ENCODE data around the gene FMR1. TPM values are rescaled to one million over a fixed set of nuclear protein-coding genes. Genes with fewer than 3 reads are reported as not detected.

Gene FMR1
- 10 to 100 TPM; 27.9 to 44.3 TPM for total RNA-seq

DNA sequence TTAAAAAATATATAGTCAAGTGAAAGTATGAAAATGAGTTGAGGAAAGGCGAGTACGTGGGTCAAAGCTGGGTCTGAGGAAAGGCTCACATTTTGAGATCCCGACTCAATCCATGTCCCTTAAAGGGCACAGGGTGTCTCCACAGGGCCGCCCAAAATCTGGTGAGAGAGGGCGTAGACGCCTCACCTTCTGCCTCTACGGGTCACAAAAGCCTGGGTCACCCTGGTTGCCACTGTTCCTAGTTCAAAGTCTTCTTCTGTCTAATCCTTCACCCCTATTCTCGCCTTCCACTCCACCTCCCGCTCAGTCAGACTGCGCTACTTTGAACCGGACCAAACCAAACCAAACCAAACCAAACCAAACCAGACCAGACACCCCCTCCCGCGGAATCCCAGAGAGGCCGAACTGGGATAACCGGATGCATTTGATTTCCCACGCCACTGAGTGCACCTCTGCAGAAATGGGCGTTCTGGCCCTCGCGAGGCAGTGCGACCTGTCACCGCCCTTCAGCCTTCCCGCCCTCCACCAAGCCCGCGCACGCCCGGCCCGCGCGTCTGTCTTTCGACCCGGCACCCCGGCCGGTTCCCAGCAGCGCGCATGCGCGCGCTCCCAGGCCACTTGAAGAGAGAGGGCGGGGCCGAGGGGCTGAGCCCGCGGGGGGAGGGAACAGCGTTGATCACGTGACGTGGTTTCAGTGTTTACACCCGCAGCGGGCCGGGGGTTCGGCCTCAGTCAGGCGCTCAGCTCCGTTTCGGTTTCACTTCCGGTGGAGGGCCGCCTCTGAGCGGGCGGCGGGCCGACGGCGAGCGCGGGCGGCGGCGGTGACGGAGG lies at the start of gene FMR1:
TSS of gene FMR1 (plus strand) at position 728 of the 831 bp plus-strand sequence. CDS start 261 bp downstream, outside the sequence.

DNA sequence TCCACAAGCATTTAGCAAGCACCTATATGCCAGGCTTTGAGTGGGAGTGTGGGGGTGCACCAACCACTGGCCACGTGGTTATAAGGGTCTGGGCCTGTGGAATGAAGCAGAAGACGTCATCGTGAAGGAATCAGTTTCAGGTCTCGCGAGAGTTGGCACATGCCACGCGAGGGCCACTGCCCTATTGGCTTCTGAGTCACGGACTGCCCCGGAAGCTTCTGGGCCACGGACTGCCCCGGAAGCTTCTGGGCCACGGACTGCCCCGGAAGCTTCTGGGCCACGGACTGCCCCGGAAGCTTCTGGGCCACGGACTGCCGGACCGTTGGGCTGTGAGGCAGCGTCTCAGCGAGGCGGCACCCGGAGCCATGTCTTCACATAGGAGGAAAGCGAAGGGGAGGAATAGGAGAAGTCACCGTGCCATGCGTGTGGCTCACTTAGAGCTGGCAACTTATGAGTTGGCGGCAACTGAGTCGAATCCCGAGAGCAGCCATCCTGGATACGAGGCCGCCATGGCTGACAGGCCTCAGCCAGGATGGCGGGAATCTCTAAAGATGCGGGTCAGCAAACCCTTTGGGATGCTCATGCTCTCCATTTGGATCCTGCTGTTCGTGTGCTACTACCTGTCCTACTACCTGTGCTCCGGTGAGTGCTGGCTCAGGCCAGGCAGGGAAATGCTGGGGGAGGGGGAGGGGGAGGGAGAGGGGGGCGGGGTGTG lies 69.5 kb downstream of the FMR1 start, which contains the start of gene FMR1NB:
TSS of gene FMR1NB (plus strand) at position 300 of the 715 bp plus-strand sequence. CDS start at position 366, 66 bp downstream.

Small RNA genes lying within 50 kb of the gene (small RNA-seq; reads per million reads assigned to genes)
- gene RF02118: 0.04 to 0.17 reads per million in 2 donors

Other genes with a start within 250 kb of the FMR1 start
- not detected for gene FMR1NB, start 69.4 kb downstream of the FMR1 start, total RNA-seq

Measured in melanocyte of skin (primary cell).